Aorta (tissue), 5 donors: ENCODE results near the gene ANKRD1. TPM values are rescaled to one million over a fixed set of nuclear protein-coding genes. Genes with fewer than 3 reads are reported as not detected.
"Not testable (repeated sequence)": the region's sequence is repeated elsewhere in the genome, so short reads cannot be mapped to it uniquely, and the experiment has no call there.

Experiments used
- ATAC-seq: fragments of 200-7000 bp; cut with Tn5 transposase; one replicate; pipeline ENCODE4 v1.9.1; 2022; ENCODE audit warnings: moderate library complexity; ENCODE audit not compliant: low FRiP score
- DNase-seq, 2 donors: peaks; one replicate each; pipeline ENCODE4 v3.0.0-alpha.2; 2020
- H3K27ac ChIP-seq, 2 donors: one replicate each; pipeline ENCODE4 v1.5.1; 2013; ENCODE audit warnings: low read length in 2 of 2, mild to moderate bottlenecking in 2 of 2, moderate library complexity in 2 of 2, control low read depth in 1 of 2, inconsistent platforms in 1 of 2, low read depth in 1 of 2
- H3K27me3 ChIP-seq, 2 donors: one replicate each; pipeline ENCODE4 v1.6.1; 2013; ENCODE audit warnings: control low read depth in 1 of 2, low read length in 1 of 2, mild to moderate bottlenecking in 1 of 2, moderate library complexity in 1 of 2; ENCODE audit not compliant: insufficient read depth in 2 of 2, control insufficient read depth in 1 of 2
- H3K36me3 ChIP-seq, 2 donors: one replicate each; pipeline ENCODE4 v1.6.1; 2013; ENCODE audit warnings: control low read depth in 1 of 2, low read length in 1 of 2, mild to moderate bottlenecking in 1 of 2; ENCODE audit not compliant: insufficient read depth in 2 of 2, control insufficient read depth in 1 of 2
- H3K4me1 ChIP-seq, 2 donors: one replicate each; pipeline ENCODE4 v1.6.1; 2013; ENCODE audit warnings: low read length in 2 of 2, control low read depth in 1 of 2, mild to moderate bottlenecking in 1 of 2, moderate library complexity in 1 of 2; ENCODE audit not compliant: insufficient read depth in 2 of 2, control insufficient read depth in 1 of 2
- H3K4me3 ChIP-seq, 2 donors: one replicate each; pipeline ENCODE4 v1.5.1; 2013; ENCODE audit warnings: low read length in 2 of 2, control low read depth in 1 of 2, mild to moderate bottlenecking in 1 of 2
- H3K9me3 ChIP-seq: one replicate; pipeline ENCODE4 v1.6.1; 2013; ENCODE audit warnings: mild to moderate bottlenecking, low read length; ENCODE audit not compliant: control insufficient read depth
- whole genome bisulfite sequencing, 2 donors: extraction: QIAGEN DNeasy Blood & Tissue Kit; methylation state at CpG; one replicate each; pipeline ENCODE4 v1.1.7; 2013; 5-methylcytosine and 5-hydroxymethylcytosine counted together
- intact Hi-C, 2 donors: fragments of 100-400 bp; cut with DNase I; formaldehyde crosslinking; loops; one replicate each; pipeline versions ENCODE4 v1.14.2 to v1.15.0; 2022
- polyA plus RNA-seq, 2 donors: library from polyadenylated mRNA; stranded (reverse); fragments of 200-250 nt; gene quantifications; one replicate each; pipeline ENCODE4 v1.2.3, GENCODE V29; 2013
- total RNA-seq, 2 donors: library from RNA; stranded (reverse); fragmentation: NEBNext Ultra II Directional; extraction: Animal tissue kit (Norgen Biotek cat#: 25700); gene quantifications; one replicate each; pipeline ENCODE4 v1.2.1, GENCODE V29; 2021
- donor health status: healthy with polysubstance abuse.
- donor health status: Bipolar disorder and iron deficiency.
- donor health status: DM: no; HTN: no; CAD: no.
- donor health status: DM: no; HTN: no; CAD: no.
- donor health status: DM: yes; HTN: yes; CAD: no.

Gene ANKRD1
- total and polyA plus RNA-seq, 4 donors: 0.30 to 62.9 (median 21.5) TPM

GRCh38 chr10:90884431-90884830 is 36.5 kb downstream of the ANKRD1 start:
- no peaks in the 10 kb centered on the region for H3K4me1 ChIP-seq
- H3K27me3 ChIP-seq: no peaks in the 10 kb centered on the region
- H3K9me3 ChIP-seq: no peaks in the 10 kb centered on the region
- intact Hi-C loops: no loop called here
- no peaks in the 10 kb centered on the region for H3K36me3 ChIP-seq
- no peak overlapping the region for H3K4me3 ChIP-seq
- 78 to 83% methylated on average over 3 of the region's 3 CpGs for WGBS, 2 donors
- DNase-seq (no peak), ATAC-seq (peak; percentile 74)
- H3K27ac ChIP-seq: no peak overlapping the region

- H3K27me3 ChIP-seq, DNase-seq, H3K9me3 ChIP-seq, H3K36me3 ChIP-seq, H3K4me3 ChIP-seq, H3K27ac ChIP-seq, H3K4me1 ChIP-seq, ATAC-seq, intact Hi-C loops: not testable (repeated sequence)
- WGBS, 2 donors: 68 to 69% methylated on average over 8 of the region's 8 CpGs
These were observed 40.7 kb downstream of the ANKRD1 start for GRCh38 chr10:90880059-90880719.

- no peaks in the 10 kb centered on the region for H3K4me1 ChIP-seq
- DNase-seq: no peak
- H3K27ac ChIP-seq: no peak overlapping the region
- H3K36me3 ChIP-seq: peaks cover 5 to 8% of the 10 kb centered on the region in 2 donors
- intact Hi-C loops: no loop called here
- ATAC-seq: no peak
- no peak overlapping the region for H3K4me3 ChIP-seq
- WGBS, 2 donors: 78 to 82% methylated on average over 2 of the region's 2 CpGs
- H3K27me3 ChIP-seq: no peaks in the 10 kb centered on the region
- no peaks in the 10 kb centered on the region for H3K9me3 ChIP-seq
These were observed 41.8 kb downstream of the ANKRD1 start for GRCh38 chr10:90879062-90879461.

GRCh38 chr10:90872648-90873020 is 48.3 kb downstream of the ANKRD1 start:
- intact Hi-C loops: no loop called here
- Histone ChIP-seq H3K9me3 (no peaks in the 10 kb centered on the region), H3K27me3 (no peaks in the 10 kb centered on the region), H3K4me1 (peaks cover 0 to 4% of the 10 kb centered on the region in 2 donors), H3K4me3 (peak overlapping the region; percentile 59 to 76), H3K36me3 (peaks cover 0 to 7% of the 10 kb centered on the region in 2 donors), H3K27ac (no peak overlapping the region)
- ATAC-seq (no peak), DNase-seq (no peak)
- 25% methylated on average over 8 of the region's 8 CpGs for WGBS, 2 donors

GRCh38 chr10:90871766-90872647 is 48.9 kb downstream of the ANKRD1 start, which contains the start of gene RPP30:
TSS of gene RPP30 (plus strand) at chr10:90871974. CDS start at chr10:90871987, 13 bp downstream.
- Histone ChIP-seq H3K27me3 (no peaks in the 10 kb centered on the region), H3K27ac (no peak within 1 kb of the TSS), H3K4me3 (peak within 1 kb of the TSS; percentile 59 to 76), H3K4me1 (peaks cover 0 to 4% of the 10 kb centered on the region in 2 donors), H3K9me3 (no peaks in the 10 kb centered on the region), H3K36me3 (peaks cover 0 to 4% of the 10 kb centered on the region in 2 donors)
- 0 to 1% methylated on average over 43 of the region's 43 CpGs for WGBS, 2 donors
- DNase-seq (peak; percentile 90 to 94), ATAC-seq (peak; percentile 98)
- intact Hi-C loops: no loop called here

- Histone ChIP-seq H3K4me3 (peak overlapping the region; percentile 59 to 76), H3K27ac (no peak overlapping the region), H3K9me3 (no peaks in the 10 kb centered on the region), H3K27me3 (no peaks in the 10 kb centered on the region), H3K36me3 (no peaks in the 10 kb centered on the region), H3K4me1 (peaks cover 0 to 4% of the 10 kb centered on the region in 2 donors)
- WGBS, 2 donors: 1 to 2% methylated on average over 14 of the region's 14 CpGs
- intact Hi-C loops: no loop called here
- peak; percentile 80 for ATAC-seq
- no peak for DNase-seq
These were observed 49.6 kb downstream of the ANKRD1 start for GRCh38 chr10:90871279-90871765.

- DNase-seq (no peak), ATAC-seq (no peak)
- Histone ChIP-seq H3K36me3 (no peaks in the 10 kb centered on the region), H3K4me3 (no peak overlapping the region), H3K9me3 (no peaks in the 10 kb centered on the region), H3K27me3 (no peaks in the 10 kb centered on the region), H3K27ac (no peak overlapping the region), H3K4me1 (no peaks in the 10 kb centered on the region)
- intact Hi-C loops: loop anchor here in 1 of 2 donors (10.0 kb wide), 1 partner anchor 581 kb away; no protein-coding TSS in a partner anchor
- WGBS, 2 donors: 87% methylated on average over 4 of the region's 4 CpGs
These were observed 54.8 kb downstream of the ANKRD1 start for GRCh38 chr10:90866050-90866598.

- Histone ChIP-seq H3K4me1 (no peaks in the 10 kb centered on the region), H3K27me3 (no peaks in the 10 kb centered on the region), H3K4me3 (no peak overlapping the region), H3K36me3 (no peaks in the 10 kb centered on the region), H3K9me3 (no peaks in the 10 kb centered on the region), H3K27ac (no peak overlapping the region)
- 9 to 10% methylated on average over 3 of the region's 3 CpGs for WGBS, 2 donors
- DNase-seq (no peak), ATAC-seq (no peak)
- intact Hi-C loops: loop anchor here in 1 of 2 donors (10.0 kb wide), 1 partner anchor 581 kb away; no protein-coding TSS in a partner anchor
These were observed 55.5 kb downstream of the ANKRD1 start for GRCh38 chr10:90865401-90865800.
